ENCODE measurements around the gene SMAD6. TPM values are rescaled to one million over a fixed set of nuclear protein-coding genes. Genes with fewer than 3 reads are reported as not detected.

Gene SMAD6
- total and polyA plus RNA-seq, 9 of the 15 experiments (the other 6 are each of a cell fraction or from before 2014, with no cell fraction given): 0.10 to 15.5 (median 3.7) TPM

DNA sequence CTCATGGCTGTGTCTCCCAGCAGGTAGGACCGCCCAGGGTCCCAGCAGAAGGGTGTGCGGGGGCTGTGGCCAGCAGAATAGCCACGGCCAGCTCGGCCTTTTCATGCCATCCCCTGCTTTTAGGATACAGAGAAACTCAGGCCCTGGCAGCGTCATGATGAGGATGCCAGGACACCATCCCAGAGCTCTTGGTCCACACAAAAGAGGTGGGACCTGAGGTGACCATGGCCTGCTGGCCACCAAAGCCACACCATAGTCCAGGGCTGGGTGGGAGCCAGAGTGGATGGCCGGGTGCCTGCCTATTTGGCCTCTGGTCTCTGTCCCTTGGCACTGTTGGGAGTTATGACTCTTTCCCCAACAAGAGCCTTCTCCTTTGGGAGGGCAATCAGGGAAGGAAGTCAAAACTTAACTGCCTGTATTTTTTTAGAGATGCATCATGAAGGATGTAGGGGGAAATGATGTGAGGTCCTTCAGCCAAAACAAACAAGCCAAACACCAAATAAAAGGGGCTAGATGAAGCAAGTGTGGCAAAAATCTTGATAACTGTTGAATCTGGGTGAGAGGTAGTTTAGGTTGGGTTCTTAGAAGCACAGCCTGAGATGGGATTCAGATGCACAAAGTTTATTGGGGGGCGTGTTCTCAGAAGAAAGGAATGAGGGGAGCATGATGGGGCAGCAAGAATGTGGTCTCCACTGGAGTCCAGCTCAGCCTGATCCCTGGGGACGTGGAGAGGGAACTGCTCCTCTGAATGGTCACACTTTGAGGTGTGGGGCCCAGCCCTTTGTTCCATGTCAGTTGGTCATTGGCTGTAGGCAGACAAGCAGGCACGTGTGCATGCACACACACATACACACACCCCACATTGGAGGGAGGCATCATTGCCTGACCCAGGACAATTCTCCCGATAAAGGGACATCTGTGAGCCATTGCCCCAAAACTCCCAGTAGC is 33.2 kb downstream of the SMAD6 start:
- intact Hi-C loops (cut with micrococcal nuclease): no loop called here
- H3K27me3 ChIP-seq (ENCODE audit: control insufficient read depth in 2 of 2, insufficient read depth in 2 of 2, low read length in 2 of 2): no peaks in the 10 kb centered on the region
- FAIRE-seq: no peak
- in situ Hi-C loops (cut with MboI): no loop called here
- ChIA-PET POLR2A (interaction anchor here (0.7 to 0.8 kb wide), 2 partner anchors 13 to 15 kb away, joined by 4 to 5 read pairs; no protein-coding TSS in a partner anchor), CTCF (ENCODE audit: low intra/inter-chr PET ratio) (no interaction called here)
- H3K9ac ChIP-seq (ENCODE audit: insufficient read depth in 1 of 2, low read depth in 2 of 2, low read length in 2 of 2): 0 out of 4 replicates have a peak overlapping the region, but pooled peaks of 1 of the 2 experiments have one; percentile 49
- peaks cover 48% of the 10 kb centered on the region for H3K79me2 ChIP-seq (ENCODE audit: control insufficient read depth, insufficient read depth, low read length)
- peaks cover 10% of the 10 kb centered on the region; the same call in 1 of the 2 replicates for H4K20me1 ChIP-seq (replicated peaks; ENCODE audit: control insufficient read depth, insufficient read depth, low read length)
- H3K4me1 ChIP-seq (replicated peaks in 1 of 2; ENCODE audit: control insufficient read depth in 2 of 2, insufficient read depth in 2 of 2, low read length in 2 of 2): peaks cover 0 to 8% of the 10 kb centered on the region in 2 experiments; a peak in 2 of 5 replicates
- H3K4me3 ChIP-seq: no peak overlapping the region
- H2AFZ ChIP-seq (ENCODE audit: low read depth, low read length): no peak overlapping the region
- no peak for ATAC-seq
- TF ChIP-seq PRPF4 (IDR thresholded peaks at IDR 0.05; ENCODE audit: insufficient read depth, low read depth, low read length, poor library complexity, severe bottlenecking) (no peak), MAFK (IDR thresholded peaks at IDR 0.05; ENCODE audit: low read length) (no peak), MAZ (CRISPR knock-in tag; conservative IDR thresholded peaks at IDR 0.05 in 1 of 2, IDR thresholded peaks at IDR 0.05 in 1 of 2) (no peak), WHSC1 (IDR thresholded peaks at IDR 0.05; ENCODE audit: low read length) (no peak)
- TF ChIP-seq, protein P1, sequence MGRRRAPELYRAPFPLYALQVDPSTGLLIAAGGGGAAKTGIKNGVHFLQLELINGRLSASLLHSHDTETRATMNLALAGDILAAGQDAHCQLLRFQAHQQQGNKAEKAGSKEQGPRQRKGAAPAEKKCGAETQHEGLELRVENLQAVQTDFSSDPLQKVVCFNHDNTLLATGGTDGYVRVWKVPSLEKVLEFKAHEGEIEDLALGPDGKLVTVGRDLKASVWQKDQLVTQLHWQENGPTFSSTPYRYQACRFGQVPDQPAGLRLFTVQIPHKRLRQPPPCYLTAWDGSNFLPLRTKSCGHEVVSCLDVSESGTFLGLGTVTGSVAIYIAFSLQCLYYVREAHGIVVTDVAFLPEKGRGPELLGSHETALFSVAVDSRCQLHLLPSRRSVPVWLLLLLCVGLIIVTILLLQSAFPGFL (CRISPR knock-in tag; IDR thresholded peaks at IDR 0.05): no peak
- H3K9me3 ChIP-seq (replicated peaks; ENCODE audit: control insufficient read depth, insufficient read depth, low read depth, low read length): no peaks in the 10 kb centered on the region
- no peak for DNase-seq (ENCODE audit: extremely low read depth in 1 of 4, low spot score in 3 of 4)
- H3K27ac ChIP-seq (ENCODE audit: extremely low read depth, low read depth, low read length): no peak overlapping the region
- no TSS peak for BruUV-seq (replicated peaks)
- peaks cover 2% of the 10 kb centered on the region; the same call in 2 of the 3 replicates for H3K36me3 ChIP-seq (ENCODE audit: control insufficient read depth, insufficient read depth, low read length)
- no peaks in the 10 kb centered on the region for H3K9me1 ChIP-seq (ENCODE audit: control insufficient read depth, insufficient read depth, low read length)
- WGBS (ENCODE audit: insufficient coverage, low coverage, missing lambda C conversion rate): 69% methylated on average over 9 of the region's 10 CpGs
- no peak overlapping the region for H3K4me2 ChIP-seq (ENCODE audit: insufficient read depth, low read length)

All from K562 (cell line).